GM21381 (cell line): ENCODE data around the gene KCNMB2.
"Not testable (repeated sequence)": the region's sequence is repeated elsewhere in the genome, so short reads cannot be mapped to it uniquely, and the experiment has no call there.

Experiments used
- ATAC-seq: cut with Tn5 transposase; IDR thresholded peaks from one replicate; pipeline ENCODE4 v1.9.1; 2021; ENCODE audit warnings: mild to moderate bottlenecking, moderate library complexity; ENCODE audit not compliant: unreplicated experiment

The KCNMB2 gene

DNA sequence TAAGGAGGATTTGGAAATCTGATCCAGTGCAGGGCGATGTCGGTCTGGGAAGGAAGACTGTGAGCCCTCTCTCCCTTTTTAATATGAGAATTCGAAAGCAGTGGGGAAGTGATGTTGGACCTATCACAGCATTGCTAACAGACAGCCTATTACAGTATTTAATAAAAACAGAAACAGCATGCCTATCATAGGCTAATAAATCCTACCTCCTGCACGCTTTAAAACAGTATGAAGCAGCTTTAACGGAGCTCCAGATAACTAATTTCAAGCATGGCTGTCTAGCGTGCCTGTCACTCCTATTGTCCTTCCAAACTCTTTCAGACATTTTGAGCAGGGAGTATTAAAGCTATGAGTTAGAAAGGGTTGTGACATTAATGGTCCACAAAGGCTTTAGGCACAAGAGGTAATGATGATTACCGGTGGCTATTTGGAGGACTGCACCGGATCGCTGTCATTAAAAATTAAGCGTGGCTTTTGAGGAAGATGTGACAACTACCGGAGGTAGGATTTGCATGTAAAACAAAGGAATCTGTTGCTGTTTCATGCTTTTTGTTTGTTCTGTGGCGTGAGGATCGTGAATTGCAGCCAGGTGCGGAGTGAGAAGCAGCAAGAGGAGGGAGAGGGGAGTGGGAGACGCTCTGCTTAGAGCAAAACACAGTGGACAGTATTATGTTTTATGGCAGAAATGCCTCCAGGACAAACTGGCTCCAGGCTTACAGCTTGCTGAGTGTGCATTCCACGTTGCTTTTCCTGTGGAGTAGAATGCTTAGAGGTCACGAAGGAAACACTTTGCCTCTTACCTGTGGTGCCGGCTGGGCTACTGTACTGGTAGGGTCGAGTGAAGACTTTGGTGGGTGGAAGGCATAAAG, at the start of gene KCNMB2:
Gene KCNMB2, plus strand, starts transcription at position 226 of the 869 bp plus-strand sequence.
- ATAC-seq, result no peak

- no peak for ATAC-seq
Measured at GRCh38 chr3:178486903-178487302, 49.3 kb upstream of the KCNMB2 start.

- no peak for ATAC-seq
Measured at GRCh38 chr3:178487752-178488151, 48.5 kb upstream of the KCNMB2 start.

DNA sequence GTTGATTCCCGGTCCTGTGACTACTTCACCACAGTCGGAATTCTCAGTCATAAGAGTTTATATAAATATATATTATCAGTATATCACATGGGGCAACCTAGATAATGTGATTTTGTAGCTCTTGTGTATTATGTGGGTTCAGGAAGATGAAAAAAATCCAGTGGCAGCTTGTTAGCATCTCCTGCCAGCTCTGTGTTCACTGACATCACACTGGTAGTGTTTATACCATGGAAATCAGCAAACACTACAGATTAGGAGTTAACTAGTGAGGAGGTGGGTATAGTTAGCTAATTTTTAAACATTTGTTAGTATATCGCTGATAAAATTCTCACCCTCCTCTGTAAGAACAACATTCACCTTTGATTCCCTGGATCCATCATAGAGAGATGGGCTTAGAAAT, 44.5 kb upstream of the KCNMB2 start:
- no peak for ATAC-seq

DNA sequence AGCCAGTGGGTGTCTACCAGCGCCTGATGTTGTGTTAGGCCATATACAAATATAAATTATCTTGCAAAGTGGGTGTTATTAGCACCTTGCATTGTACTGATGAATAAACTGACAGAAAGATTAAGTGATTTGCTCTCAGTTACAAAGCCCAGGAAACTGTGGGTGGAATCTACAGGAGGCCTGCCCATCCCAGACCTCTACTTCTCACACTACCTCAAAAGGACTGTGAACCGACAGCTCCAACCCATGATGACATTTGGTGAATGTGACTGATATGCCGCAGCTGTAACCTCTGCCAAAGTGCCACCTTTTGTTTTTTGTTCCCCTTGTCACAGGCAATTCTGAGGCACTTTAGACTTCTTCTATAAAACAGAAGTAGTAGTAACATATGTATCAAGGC, 43.7 kb upstream of the KCNMB2 start:
- no peak for ATAC-seq

- no peak for ATAC-seq
Measured at GRCh38 chr3:178494386-178494785, 41.9 kb upstream of the KCNMB2 start.

- no peak for ATAC-seq
Measured at GRCh38 chr3:178496911-178497310, 39.3 kb upstream of the KCNMB2 start.

DNA sequence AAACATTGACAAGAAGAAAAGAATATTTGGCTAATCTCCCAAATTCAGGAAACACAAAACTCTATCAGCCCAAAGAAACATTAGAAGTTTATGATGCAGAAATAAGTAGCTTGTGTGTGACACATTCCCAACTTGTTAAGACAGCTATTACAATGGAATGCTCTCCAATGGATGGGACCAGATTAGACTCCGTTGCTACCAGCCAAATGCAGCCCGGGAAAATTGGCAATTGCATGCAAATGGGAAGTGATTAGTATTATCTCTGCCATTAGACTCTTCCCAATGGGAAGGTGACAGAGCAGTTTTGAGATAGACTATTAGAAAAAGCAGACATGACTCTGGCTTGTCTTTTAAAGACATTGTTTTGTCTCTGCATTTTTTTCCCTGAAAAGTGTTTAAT, 37.4 kb upstream of the KCNMB2 start:
- ATAC-seq, result no peak

DNA sequence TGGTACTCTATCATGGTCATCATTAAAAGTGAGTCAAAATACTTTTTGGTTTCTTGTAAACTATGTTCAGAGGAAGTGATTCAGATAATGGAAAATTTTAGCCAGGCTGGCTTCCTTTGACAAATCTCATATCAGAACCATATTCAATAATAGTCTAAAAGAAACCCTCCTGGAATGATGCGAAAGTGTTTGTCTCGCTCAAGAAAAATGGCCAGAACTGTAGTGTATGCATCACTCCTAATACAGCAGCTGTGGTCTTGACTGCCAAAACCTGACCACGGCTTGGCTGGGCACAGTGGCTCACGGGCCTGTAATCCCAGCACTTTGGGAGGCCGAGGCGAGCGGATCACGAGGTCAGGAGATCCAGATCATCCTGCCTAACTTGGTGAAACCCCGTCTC, 35.6 kb upstream of the KCNMB2 start:
- ATAC-seq, result no peak

GRCh38 chr3:178504128-178504527, 32.1 kb upstream of the KCNMB2 start:
- ATAC-seq, result no peak

- no peak for ATAC-seq
Measured at GRCh38 chr3:178505832-178506231, 30.4 kb upstream of the KCNMB2 start.

DNA sequence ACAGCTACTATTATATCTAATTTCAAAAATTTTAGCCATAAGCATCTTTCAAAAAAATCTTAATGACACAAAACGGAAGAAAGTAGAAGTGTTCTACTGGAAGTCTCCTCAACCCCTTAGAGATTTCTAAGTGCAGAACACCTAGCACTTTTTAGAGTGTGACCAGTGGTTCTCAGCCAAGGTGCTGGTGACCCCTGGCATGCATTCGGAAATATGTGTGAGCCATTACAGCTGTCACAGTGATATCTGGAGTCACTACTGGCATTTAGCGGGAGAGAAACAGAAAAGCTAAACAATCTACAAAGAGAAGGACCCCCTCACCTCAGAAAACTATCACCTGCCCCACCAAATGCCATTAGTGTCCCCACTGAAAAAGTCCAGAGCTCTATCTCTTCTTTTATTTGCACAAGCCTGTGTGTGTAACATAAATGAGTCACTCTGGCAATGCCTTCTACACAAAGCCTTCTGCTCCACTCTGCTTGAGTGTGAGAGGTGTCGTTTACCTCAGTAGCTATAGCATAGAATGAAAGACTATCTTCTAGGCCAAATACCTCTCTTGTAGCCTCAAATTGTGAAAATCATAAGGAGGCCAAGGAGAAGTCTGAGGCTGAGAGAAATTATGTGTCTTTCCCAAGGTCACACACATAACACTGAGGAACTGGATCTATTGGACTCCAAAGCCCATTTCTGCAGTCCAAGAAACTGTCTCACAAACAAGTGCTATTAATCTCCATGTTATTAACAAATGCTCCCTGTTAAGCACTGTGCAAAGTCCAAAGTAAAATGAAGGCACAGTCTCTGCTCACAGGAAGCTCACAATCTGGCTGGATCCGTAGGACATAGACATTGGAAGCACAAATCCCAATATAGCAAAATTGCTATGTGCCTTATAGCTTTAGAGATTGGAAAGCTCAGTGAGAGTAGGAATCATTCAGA, 28.5 kb upstream of the KCNMB2 start:
- no peak for ATAC-seq

DNA sequence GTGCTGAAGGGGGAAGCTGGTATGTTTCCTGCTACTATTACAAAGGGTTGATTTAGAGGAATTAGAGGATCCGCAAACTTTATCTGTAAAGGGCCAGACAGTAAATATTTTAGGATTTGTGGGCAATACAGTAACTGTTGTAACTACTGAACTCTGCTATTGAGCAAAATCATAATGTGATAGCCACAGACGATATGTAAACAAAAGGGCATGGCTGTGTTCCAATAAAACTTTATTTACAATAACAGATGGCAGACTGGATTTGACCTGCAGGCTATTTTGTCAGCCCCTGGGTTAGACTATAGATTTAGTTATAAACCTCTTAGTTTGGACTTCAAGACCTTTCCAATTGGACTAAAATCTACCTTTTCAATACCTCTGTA, 27.8 kb upstream of the KCNMB2 start:
- ATAC-seq, result no peak

DNA sequence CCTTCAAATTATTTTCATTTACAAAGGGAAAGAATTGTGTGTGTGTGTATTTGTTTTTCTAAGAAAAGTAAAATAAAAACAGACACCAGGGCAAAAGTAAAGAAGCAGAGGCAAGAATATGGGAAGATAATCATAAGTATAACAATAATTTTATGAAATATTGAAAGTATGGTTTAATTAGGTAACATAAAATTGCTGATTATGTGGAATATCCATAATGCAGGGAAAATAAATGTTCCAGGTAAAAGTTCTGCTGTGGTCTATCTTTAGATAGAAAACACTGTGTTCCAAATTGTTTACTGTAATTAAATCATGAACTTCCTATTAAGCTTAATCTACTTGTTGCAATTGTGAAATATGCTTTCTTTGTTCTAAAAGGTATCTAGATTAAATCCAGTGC, 25.7 kb upstream of the KCNMB2 start:
- ATAC-seq, result no peak

DNA sequence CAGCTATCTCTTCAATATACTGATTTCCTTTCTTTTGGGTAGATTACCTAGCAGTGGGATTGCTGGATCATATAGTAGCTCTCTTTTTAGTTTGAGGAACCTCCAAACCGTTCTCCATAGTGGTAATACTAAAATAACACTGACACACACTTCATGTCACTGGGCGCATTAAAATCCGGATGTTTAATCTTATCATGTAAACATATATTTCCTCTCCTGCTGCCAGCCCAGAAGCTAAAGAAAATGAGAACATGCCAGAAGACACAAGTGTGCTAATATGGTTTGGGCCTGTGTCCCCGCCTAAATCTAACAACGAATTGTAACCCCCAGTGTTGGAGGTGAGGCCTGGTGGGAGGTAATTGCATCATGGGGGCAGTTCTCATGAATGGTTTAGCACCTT, 23.6 kb upstream of the KCNMB2 start:
- ATAC-seq, result no peak

DNA sequence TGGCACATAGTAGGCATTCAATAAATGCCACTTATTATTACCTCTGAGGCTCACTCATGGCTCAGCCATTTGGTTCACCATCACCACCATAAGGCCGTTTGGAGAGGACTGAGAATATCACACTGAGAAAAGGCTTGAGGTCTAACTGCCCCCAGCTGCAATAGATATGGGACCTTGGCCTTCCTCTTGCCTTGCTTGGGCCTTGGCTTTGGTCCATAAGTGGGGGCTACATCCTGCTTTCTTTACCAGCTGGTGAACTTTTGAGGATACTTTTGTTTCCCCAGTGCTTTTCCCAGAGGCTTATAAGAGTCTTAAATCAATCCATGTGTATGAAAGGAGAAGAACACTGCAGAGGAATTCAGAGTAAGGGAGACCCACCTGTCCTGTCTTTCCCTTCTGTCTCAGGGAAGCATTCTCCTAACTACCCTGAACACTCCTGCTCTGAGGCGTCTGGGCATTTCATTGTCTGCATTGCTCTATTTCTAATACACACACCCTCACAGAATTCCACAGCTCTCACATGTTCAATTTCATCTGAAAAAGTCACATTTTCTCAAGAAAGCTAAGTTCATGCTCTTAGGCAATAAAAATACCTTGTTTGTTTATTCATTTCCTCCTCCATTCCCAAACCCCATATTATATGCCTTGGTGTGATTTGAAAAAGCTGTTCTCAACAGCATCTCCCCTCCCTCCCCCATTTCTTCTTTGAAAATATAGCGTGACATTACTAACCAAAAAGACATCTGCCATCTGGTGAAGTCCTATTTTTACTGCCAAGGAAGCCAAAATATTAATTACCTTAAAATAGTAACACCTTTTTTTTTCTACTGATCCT, 22.5 kb upstream of the KCNMB2 start:
- ATAC-seq, result no peak

DNA sequence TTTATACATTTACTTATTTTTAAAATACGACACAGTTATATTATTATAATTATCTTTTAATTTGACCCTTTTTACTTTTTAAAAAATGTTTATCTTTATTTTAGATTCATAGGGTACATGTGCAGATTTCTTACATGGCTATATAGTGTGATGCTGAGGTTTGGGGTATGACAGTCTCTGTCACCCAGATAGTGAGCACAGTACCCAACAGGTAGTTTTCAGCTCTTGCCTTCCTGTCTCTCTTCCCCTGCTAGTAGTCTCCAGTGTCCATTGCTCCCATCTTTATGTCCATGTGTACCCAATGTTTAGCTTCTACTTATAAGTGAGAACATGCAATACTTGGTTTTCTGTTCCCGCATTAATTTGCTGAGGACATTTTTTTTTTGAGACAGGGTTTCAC, 21.8 kb upstream of the KCNMB2 start:
- ATAC-seq, result no peak

GRCh38 chr3:178515076-178515744, 21.0 kb upstream of the KCNMB2 start:
- ATAC-seq, result not testable (repeated sequence)

GRCh38 chr3:178517665-178518334, 18.4 kb upstream of the KCNMB2 start:
- ATAC-seq, result no peak
